Liver (tissue), 9 donors: ENCODE measurements around the gene MCTP2. TPM values are rescaled to one million over a fixed set of nuclear protein-coding genes. Genes with fewer than 3 reads are reported as not detected.

Experiments
- DNase-seq: peaks from one replicate; pipeline ENCODE4 v3.0.0-alpha.2; 2017; ENCODE audit warnings: low spot score
- H3K27ac ChIP-seq, 2 donors: one replicate each; pipeline ENCODE4 v1.7.0; 2013; ENCODE audit warnings: inconsistent platforms in 2 of 2, low read length in 2 of 2, control low read depth in 1 of 2, low read depth in 1 of 2, mild to moderate bottlenecking in 1 of 2
- H3K27me3 ChIP-seq, 4 donors: one replicate each; pipeline versions ENCODE4 v1.6.1 to v1.7.0; 2013; ENCODE audit warnings: low read length in 3 of 4, inconsistent platforms in 1 of 4, mild to moderate bottlenecking in 1 of 4, moderate library complexity in 1 of 4; ENCODE audit not compliant: control insufficient read depth in 4 of 4, insufficient read depth in 4 of 4
- H3K36me3 ChIP-seq, 4 donors: one replicate each; pipeline versions ENCODE4 v1.6.1 to v1.7.0; 2013; ENCODE audit warnings: low read length in 3 of 4, mild to moderate bottlenecking in 3 of 4, low read depth in 1 of 4, moderate library complexity in 1 of 4; ENCODE audit not compliant: control insufficient read depth in 4 of 4, insufficient read depth in 3 of 4
- H3K4me1 ChIP-seq, 4 donors: one replicate each; pipeline versions ENCODE4 v1.6.1 to v1.7.0; 2013; ENCODE audit warnings: low read length in 3 of 4, mild to moderate bottlenecking in 3 of 4, moderate library complexity in 1 of 4; ENCODE audit not compliant: control insufficient read depth in 4 of 4, insufficient read depth in 4 of 4
- H3K4me3 ChIP-seq, 3 donors: one replicate each; pipeline versions ENCODE4 v1.6.1 to v1.7.0; 2013; ENCODE audit warnings: low read length in 3 of 3, control low read depth in 1 of 3, low read depth in 1 of 3, mild to moderate bottlenecking in 1 of 3
- H3K9ac ChIP-seq, 2 donors: one replicate each; pipeline ENCODE4 v1.7.0; 2013; ENCODE audit warnings: low read length in 2 of 2, mild to moderate bottlenecking in 2 of 2, moderate library complexity in 2 of 2, control low read depth in 1 of 2, low read depth in 1 of 2
- H3K9me3 ChIP-seq, 4 donors: one replicate each; pipeline versions ENCODE4 v1.6.1 to v1.7.0; 2013; ENCODE audit warnings: low read length in 3 of 4; ENCODE audit not compliant: control insufficient read depth in 4 of 4
- ATF3 ChIP-seq: IDR thresholded peaks from 2 replicates; pipeline ENCODE4 v1.6.1; 2016; ENCODE audit warnings: antibody characterized with exemption
- EGR1 ChIP-seq, 2 donors: IDR thresholded peaks; 2 replicates each; pipeline ENCODE4 v1.6.1; 2016 to 2018; ENCODE audit warnings: antibody characterized with exemption in 2 of 2, low read depth in 2 of 2
- FOXA1 ChIP-seq: IDR thresholded peaks from 2 replicates; pipeline ENCODE4 v1.6.1; 2016; ENCODE audit warnings: antibody characterized with exemption
- FOXA2 ChIP-seq: IDR thresholded peaks from 2 replicates; pipeline ENCODE4 v1.6.1; 2016; ENCODE audit warnings: antibody characterized with exemption
- GABPA ChIP-seq, 2 donors: IDR thresholded peaks in 1 of 2; conservative IDR thresholded peaks in 1 of 2; 2 replicates each; pipeline ENCODE4 v1.6.1; 2016; ENCODE audit warnings: antibody characterized with exemption in 2 of 2, mild to moderate bottlenecking in 1 of 2, moderate library complexity in 1 of 2
- HNF4A ChIP-seq, 2 donors: conservative IDR thresholded peaks; 2 replicates each; pipeline ENCODE4 v1.6.1; 2016; ENCODE audit warnings: antibody characterized with exemption in 2 of 2, mild to moderate bottlenecking in 2 of 2
- HNF4G ChIP-seq: IDR thresholded peaks from 2 replicates; pipeline ENCODE4 v1.6.1; 2016; ENCODE audit warnings: antibody characterized with exemption
- JUND ChIP-seq, 2 donors: IDR thresholded peaks; 2 replicates each; pipeline ENCODE4 v1.6.1; 2016; ENCODE audit warnings: antibody characterized with exemption in 2 of 2
- MAX ChIP-seq: IDR thresholded peaks from 2 replicates; pipeline ENCODE4 v1.6.1; 2016; ENCODE audit warnings: antibody characterized with exemption
- NR2F2 ChIP-seq: IDR thresholded peaks from 2 replicates; pipeline ENCODE4 v1.6.1; 2016; ENCODE audit warnings: antibody characterized with exemption
- RAD21 ChIP-seq, 2 donors: IDR thresholded peaks; 2 replicates each; pipeline ENCODE4 v1.6.1; 2016; ENCODE audit warnings: antibody characterized with exemption in 2 of 2, mild to moderate bottlenecking in 2 of 2
- RXRA ChIP-seq, 2 donors: IDR thresholded peaks; 2 replicates each; pipeline ENCODE4 v1.6.1; 2017 to 2018; ENCODE audit warnings: antibody characterized with exemption in 2 of 2, mild to moderate bottlenecking in 1 of 2
- SP1 ChIP-seq: IDR thresholded peaks from 2 replicates; pipeline ENCODE4 v1.6.1; 2018; ENCODE audit warnings: antibody characterized with exemption, mild to moderate bottlenecking
- TAF1 ChIP-seq: conservative IDR thresholded peaks from 2 replicates; pipeline ENCODE4 v1.6.1; 2016; ENCODE audit warnings: antibody characterized with exemption, mild to moderate bottlenecking
- ZBTB33 ChIP-seq: IDR thresholded peaks from 2 replicates; pipeline ENCODE4 v1.6.1; 2016; ENCODE audit warnings: antibody characterized with exemption
- WGBS: extraction: QIAGEN DNeasy Blood & Tissue Kit; methylation state at CpG from one replicate; pipeline ENCODE4 v1.1.7; 2013; 5-methylcytosine and 5-hydroxymethylcytosine counted together
- polyA plus RNA-seq, 2 donors: library from polyadenylated mRNA; stranded (reverse) in 1 of 2; unstranded in 1 of 2; fragments of 200-250 nt in 1 of 2; fragments of >200 nt in 1 of 2; fragmentation: Nextera tagmentation in 1 of 2; extraction: Ambion mirVana in 1 of 2; gene quantifications; one replicate each; pipeline versions ENCODE4 v1.2.1 to v1.2.3, GENCODE V29; 2013 to 2015
- total RNA-seq, 2 donors: library from RNA; depleted of rRNA; stranded (reverse); fragments of >200 nt; gene quantifications; one replicate each; pipeline ENCODE4 v1.2.3, GENCODE V29; 2014
- donor health status: healthy.
- donor health status: healthy.
- donor health status: healthy.
- donor health status: healthy.
- donor health status: healthy.

The MCTP2 gene
- total and polyA plus RNA-seq, 4 donors: 0.43 to 9.9 (median 3.5) TPM

- DNase-seq: no peak
- H3K4me1 ChIP-seq: no peaks in the 10 kb centered on the region
- no peak overlapping the region for H3K9ac ChIP-seq
- TF ChIP-seq FOXA2 (no peak), MAX (no peak)
- H3K27me3 ChIP-seq: peaks cover 0 to 4% (median 0%) of the 10 kb centered on the region in 4 donors
- no peak overlapping the region for H3K4me3 ChIP-seq
- no peaks in the 10 kb centered on the region for H3K9me3 ChIP-seq
- WGBS: 46% methylated on average over 3 of the region's 3 CpGs
- H3K36me3 ChIP-seq: no peaks in the 10 kb centered on the region
- no peak overlapping the region for H3K27ac ChIP-seq
Measured at GRCh38 chr15:94203306-94203705, 28.1 kb upstream of the MCTP2 start.

GRCh38 chr15:94205366-94205765, 26.0 kb upstream of the MCTP2 start:
- Histone ChIP-seq H3K9ac (no peak overlapping the region), H3K27me3 (peaks cover 0 to 4% (median 0%) of the 10 kb centered on the region in 4 donors), H3K36me3 (no peaks in the 10 kb centered on the region), H3K9me3 (no peaks in the 10 kb centered on the region), H3K4me1 (no peaks in the 10 kb centered on the region), H3K27ac (no peak overlapping the region), H3K4me3 (no peak overlapping the region)
- DNase-seq: no peak
- TF ChIP-seq SP1 (no peak), FOXA1 (no peak)
- WGBS: 76% methylated on average over 7 of the region's 7 CpGs

GRCh38 chr15:94206463-94207167, 24.7 kb upstream of the MCTP2 start:
- no peak overlapping the region for H3K4me3 ChIP-seq
- TF ChIP-seq JUND (IDR thresholded peaks at IDR 0.05) (no peak), FOXA2 (no peak), MAX (no peak), NR2F2 (no peak), ATF3 (no peak), HNF4A (conservative IDR thresholded peaks at IDR 0.05) (no peak), RXRA (IDR thresholded peaks at IDR 0.05) (no peak), HNF4G (no peak), TAF1 (no peak), GABPA (IDR thresholded peaks at IDR 0.05 in 1 of 2, conservative IDR thresholded peaks at IDR 0.05 in 1 of 2) (no peak), RAD21 (IDR thresholded peaks at IDR 0.05) (no peak), EGR1 (IDR thresholded peaks at IDR 0.05; ENCODE audit: low read depth in 2 of 2) (no peak), ZBTB33 (no peak)
- no peak overlapping the region for H3K9ac ChIP-seq
- H3K36me3 ChIP-seq: no peaks in the 10 kb centered on the region
- no peaks in the 10 kb centered on the region for H3K9me3 ChIP-seq
- WGBS: 66% methylated on average over 11 of the region's 11 CpGs
- no peak for DNase-seq
- no peaks in the 10 kb centered on the region for H3K4me1 ChIP-seq
- peaks cover 0 to 4% (median 0%) of the 10 kb centered on the region in 4 donors for H3K27me3 ChIP-seq
- H3K27ac ChIP-seq: no peak overlapping the region
